ENCODE data around the gene FZD8.
A peak's percentile ranks its signal among the peaks of the same experiment; 100 is the strongest.
"Not testable (repeated sequence)": the region's sequence is repeated elsewhere in the genome, so short reads cannot be mapped to it uniquely, and the experiment has no call there.

FZD8 gene

GRCh38 chr10:35642035-35642792 is at the start of gene FZD8:
TSS of gene FZD8 (minus strand) at chr10:35642296. CDS start at chr10:35641429, 867 bp downstream.
- peak; percentile 34 for DNase-seq

GRCh38 chr10:35691522-35692236 is 49.6 kb upstream of the FZD8 start:
- DNase-seq: no peak

- no peak for DNase-seq
Observed at GRCh38 chr10:35690534-35690933, 48.4 kb upstream of the FZD8 start.

GRCh38 chr10:35685858-35686257 is 43.8 kb upstream of the FZD8 start:
- not testable (repeated sequence) for DNase-seq

GRCh38 chr10:35685402-35685801 is 43.3 kb upstream of the FZD8 start:
- DNase-seq: no peak

GRCh38 chr10:35684586-35684985 is 42.5 kb upstream of the FZD8 start:
- no peak for DNase-seq

GRCh38 chr10:35675846-35676245 is 33.8 kb upstream of the FZD8 start:
- no peak for DNase-seq

GRCh38 chr10:35674843-35675242 is 32.7 kb upstream of the FZD8 start:
- no peak for DNase-seq

- DNase-seq: no peak
Observed at GRCh38 chr10:35668865-35669650, 27.0 kb upstream of the FZD8 start.

- DNase-seq: no peak
Observed at GRCh38 chr10:35667971-35668370, 25.9 kb upstream of the FZD8 start.

GRCh38 chr10:35667270-35667889 is 25.3 kb upstream of the FZD8 start:
- DNase-seq: no peak

- no peak for DNase-seq
Observed at GRCh38 chr10:35661236-35661635, 19.1 kb upstream of the FZD8 start.

GRCh38 chr10:35659456-35659855 is 17.4 kb upstream of the FZD8 start:
- no peak for DNase-seq

GRCh38 chr10:35657621-35658020 is 15.5 kb upstream of the FZD8 start:
- no peak for DNase-seq

GRCh38 chr10:35652824-35653223 is 10.7 kb upstream of the FZD8 start:
- DNase-seq: no peak

GRCh38 chr10:35650894-35651293 is 8.8 kb upstream of the FZD8 start:
- DNase-seq: no peak

GRCh38 chr10:35644050-35644950 is 2.2 kb upstream of the FZD8 start:
- DNase-seq: no peak

GRCh38 chr10:35643151-35644049 is 1.3 kb upstream of the FZD8 start:
- DNase-seq: no peak

- DNase-seq: no peak
Observed at GRCh38 chr10:35642793-35643114, 658 bp upstream of the FZD8 start.

- no peak for DNase-seq
Observed at GRCh38 chr10:35641676-35642034, 441 bp downstream of the FZD8 start.

Data from NCI-H2227 treated with DMSO at 0.1 percent for 48 hours (cell line).